Measurements from ENCODE around the gene PASK.

The PASK gene

DNA sequence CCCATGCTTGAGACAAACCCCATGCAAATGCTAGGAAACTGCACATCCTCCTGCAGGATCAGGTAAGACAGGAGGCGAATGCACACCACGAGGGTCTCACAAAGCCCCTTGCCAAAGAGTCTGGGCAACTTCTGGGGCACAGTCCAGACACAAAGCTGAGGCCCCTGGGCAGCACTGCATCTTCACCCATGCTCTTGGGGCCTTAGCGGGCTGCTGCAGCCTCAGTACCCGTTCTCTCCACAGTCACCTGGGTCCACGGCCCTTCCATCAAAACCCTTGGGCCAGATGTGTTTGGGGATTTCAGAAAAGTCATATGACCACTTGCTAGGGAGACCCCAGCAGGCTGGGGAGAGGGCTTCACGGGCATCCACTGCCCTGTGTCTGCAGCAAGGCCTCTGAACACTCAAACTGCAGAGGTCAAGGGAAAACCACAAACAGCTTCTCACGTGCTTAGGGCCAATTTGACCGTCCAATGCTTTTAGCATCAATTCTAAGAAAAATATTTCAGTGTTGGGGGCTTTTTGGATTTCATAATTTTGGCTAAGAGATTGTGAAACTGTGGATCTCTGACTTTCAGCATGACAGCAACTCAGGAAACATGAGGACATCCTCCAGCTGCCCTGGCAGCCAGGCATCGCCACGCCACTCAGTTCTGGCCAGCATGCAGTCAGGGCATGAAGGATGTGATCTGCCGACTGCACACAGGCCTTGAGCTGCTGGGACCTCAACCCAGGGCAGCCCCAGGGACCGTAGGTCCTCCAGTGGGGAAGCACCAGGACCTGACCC lies 20.0 kb downstream of the PASK start:
- TF ChIP-seq TCF12 (IDR thresholded peaks at IDR 0.05; ENCODE audit: low read depth) (no peak), CEBPB (IDR thresholded peaks at IDR 0.05) (no peak), NFIC (IDR thresholded peaks at IDR 0.05) (no peak), EGR1 (IDR thresholded peaks at IDR 0.05) (no peak), ZBTB7A (IDR thresholded peaks at IDR 0.05; ENCODE audit: low read depth) (no peak), EP300 (IDR thresholded peaks at IDR 0.05; ENCODE audit: borderline replicate concordance) (no peak), TAF1 (IDR thresholded peaks at IDR 0.05; ENCODE audit: low read depth) (no peak), TEAD4 (IDR thresholded peaks at IDR 0.05) (no peak)
- TF ChIP-seq, protein P1, sequence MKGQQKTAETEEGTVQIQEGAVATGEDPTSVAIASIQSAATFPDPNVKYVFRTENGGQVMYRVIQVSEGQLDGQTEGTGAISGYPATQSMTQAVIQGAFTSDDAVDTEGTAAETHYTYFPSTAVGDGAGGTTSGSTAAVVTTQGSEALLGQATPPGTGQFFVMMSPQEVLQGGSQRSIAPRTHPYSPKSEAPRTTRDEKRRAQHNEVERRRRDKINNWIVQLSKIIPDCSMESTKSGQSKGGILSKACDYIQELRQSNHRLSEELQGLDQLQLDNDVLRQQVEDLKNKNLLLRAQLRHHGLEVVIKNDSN (IDR thresholded peaks at IDR 0.05) = no peak

DNA sequence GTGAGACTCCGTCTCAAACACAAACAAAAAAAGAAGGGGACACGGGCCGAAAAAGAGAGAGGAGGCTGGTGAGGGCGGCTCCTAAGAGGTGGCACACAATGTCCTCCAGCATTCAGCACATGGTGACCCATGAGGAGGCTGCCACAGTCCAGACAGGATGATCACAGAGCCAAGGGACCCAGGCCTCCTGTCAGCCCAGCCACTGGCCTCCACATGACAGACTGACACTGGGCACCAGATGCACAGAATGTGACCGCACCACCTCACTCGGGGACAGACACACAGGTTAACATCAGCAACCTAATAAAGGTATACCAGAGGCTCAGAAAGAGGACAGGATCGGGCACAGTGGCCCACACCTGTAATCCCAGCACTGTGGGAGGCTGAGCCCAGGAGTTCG lies 21.0 kb downstream of the PASK start:
- no peak for TF ChIP-seq TCF12 (IDR thresholded peaks at IDR 0.05; ENCODE audit: low read depth)
- TF ChIP-seq EGR1 (IDR thresholded peaks at IDR 0.05) = no peak
- TF ChIP-seq, protein P2, sequence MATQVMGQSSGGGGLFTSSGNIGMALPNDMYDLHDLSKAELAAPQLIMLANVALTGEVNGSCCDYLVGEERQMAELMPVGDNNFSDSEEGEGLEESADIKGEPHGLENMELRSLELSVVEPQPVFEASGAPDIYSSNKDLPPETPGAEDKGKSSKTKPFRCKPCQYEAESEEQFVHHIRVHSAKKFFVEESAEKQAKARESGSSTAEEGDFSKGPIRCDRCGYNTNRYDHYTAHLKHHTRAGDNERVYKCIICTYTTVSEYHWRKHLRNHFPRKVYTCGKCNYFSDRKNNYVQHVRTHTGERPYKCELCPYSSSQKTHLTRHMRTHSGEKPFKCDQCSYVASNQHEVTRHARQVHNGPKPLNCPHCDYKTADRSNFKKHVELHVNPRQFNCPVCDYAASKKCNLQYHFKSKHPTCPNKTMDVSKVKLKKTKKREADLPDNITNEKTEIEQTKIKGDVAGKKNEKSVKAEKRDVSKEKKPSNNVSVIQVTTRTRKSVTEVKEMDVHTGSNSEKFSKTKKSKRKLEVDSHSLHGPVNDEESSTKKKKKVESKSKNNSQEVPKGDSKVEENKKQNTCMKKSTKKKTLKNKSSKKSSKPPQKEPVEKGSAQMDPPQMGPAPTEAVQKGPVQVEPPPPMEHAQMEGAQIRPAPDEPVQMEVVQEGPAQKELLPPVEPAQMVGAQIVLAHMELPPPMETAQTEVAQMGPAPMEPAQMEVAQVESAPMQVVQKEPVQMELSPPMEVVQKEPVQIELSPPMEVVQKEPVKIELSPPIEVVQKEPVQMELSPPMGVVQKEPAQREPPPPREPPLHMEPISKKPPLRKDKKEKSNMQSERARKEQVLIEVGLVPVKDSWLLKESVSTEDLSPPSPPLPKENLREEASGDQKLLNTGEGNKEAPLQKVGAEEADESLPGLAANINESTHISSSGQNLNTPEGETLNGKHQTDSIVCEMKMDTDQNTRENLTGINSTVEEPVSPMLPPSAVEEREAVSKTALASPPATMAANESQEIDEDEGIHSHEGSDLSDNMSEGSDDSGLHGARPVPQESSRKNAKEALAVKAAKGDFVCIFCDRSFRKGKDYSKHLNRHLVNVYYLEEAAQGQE (IDR thresholded peaks at IDR 0.05; ENCODE audit: low read depth) = no peak
- TF ChIP-seq CREB1 (IDR thresholded peaks at IDR 0.05; ENCODE audit: low read depth) = no peak
- TF ChIP-seq FOXM1 (IDR thresholded peaks at IDR 0.05; ENCODE audit: borderline replicate concordance, low read depth) = no peak
- no peak for TF ChIP-seq RAD21 (IDR thresholded peaks at IDR 0.05; ENCODE audit: low read depth)
- no peak for TF ChIP-seq EP300 (IDR thresholded peaks at IDR 0.05; ENCODE audit: borderline replicate concordance)
- TF ChIP-seq TAF1 (IDR thresholded peaks at IDR 0.05; ENCODE audit: low read depth) = no peak
- no peak for TF ChIP-seq CEBPB (IDR thresholded peaks at IDR 0.05)
- no peak for TF ChIP-seq ZBTB7A (IDR thresholded peaks at IDR 0.05; ENCODE audit: low read depth)
- TF ChIP-seq, protein P3, sequence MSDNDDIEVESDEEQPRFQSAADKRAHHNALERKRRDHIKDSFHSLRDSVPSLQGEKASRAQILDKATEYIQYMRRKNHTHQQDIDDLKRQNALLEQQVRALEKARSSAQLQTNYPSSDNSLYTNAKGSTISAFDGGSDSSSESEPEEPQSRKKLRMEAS (IDR thresholded peaks at IDR 0.05) = no peak
- TF ChIP-seq TEAD4 (IDR thresholded peaks at IDR 0.05) = no peak
- TF ChIP-seq YY1 (IDR thresholded peaks at IDR 0.05; ENCODE audit: low read depth) = no peak
- no peak for TF ChIP-seq NFIC (IDR thresholded peaks at IDR 0.05)
- TF ChIP-seq, protein P1 (IDR thresholded peaks at IDR 0.05) = no peak

DNA sequence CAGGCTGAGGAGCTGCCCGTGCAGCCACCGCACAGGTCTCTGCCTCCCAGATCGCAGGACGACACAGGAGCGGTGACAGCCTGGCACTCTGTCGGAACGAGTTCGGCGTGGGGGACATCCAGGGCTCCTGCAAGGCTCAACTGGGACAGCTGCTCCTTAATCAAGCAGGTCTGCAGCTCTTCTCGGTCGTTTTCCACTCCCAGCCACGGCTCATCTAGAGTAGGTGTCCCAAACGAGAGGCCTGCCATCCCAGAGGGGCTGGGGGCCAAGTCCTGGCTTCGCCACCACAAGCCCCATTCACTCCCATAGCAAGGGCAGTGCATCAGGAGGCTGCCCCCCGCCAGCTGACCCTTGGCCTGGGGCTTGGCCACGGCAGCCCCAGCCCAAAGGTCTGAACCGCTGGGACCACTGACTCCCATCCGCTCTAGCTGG lies 22.5 kb downstream of the PASK start:
- TF ChIP-seq YY1 (IDR thresholded peaks at IDR 0.05; ENCODE audit: low read depth) (no peak), ZBTB7A (IDR thresholded peaks at IDR 0.05; ENCODE audit: low read depth) (no peak), FOXM1 (IDR thresholded peaks at IDR 0.05; ENCODE audit: borderline replicate concordance, low read depth) (no peak), TAF1 (IDR thresholded peaks at IDR 0.05; ENCODE audit: low read depth) (no peak), NFIC (IDR thresholded peaks at IDR 0.05) (no peak), TCF12 (IDR thresholded peaks at IDR 0.05; ENCODE audit: low read depth) (no peak), RAD21 (IDR thresholded peaks at IDR 0.05; ENCODE audit: low read depth) (no peak), EGR1 (IDR thresholded peaks at IDR 0.05) (no peak), CREB1 (IDR thresholded peaks at IDR 0.05; ENCODE audit: low read depth) (no peak)
- TF ChIP-seq, protein P1 (IDR thresholded peaks at IDR 0.05) = no peak
- TF ChIP-seq, protein P2 (IDR thresholded peaks at IDR 0.05; ENCODE audit: low read depth) = no peak
- TF ChIP-seq, protein P3 (IDR thresholded peaks at IDR 0.05) = no peak

DNA sequence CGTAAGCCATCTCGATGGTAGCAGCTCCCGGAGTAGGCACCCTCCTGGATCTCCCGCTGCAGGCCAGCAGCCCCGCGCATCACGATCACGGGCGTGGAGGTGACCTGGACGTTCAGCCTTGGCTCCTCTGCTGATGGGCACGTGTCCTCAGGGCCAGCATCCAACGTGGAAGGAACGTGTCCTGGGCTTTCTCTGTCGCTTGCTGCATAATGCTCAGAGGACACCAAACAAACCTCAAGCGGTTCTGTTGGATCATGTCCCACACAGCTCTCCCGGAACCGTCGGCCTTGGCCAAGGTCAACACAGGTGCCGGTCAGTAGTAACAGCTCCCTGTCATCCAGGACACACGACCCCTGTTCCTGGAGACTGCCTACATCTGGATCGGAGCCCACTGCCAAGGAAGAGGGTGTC lies 23.1 kb downstream of the PASK start:
- TF ChIP-seq ZBTB7A (IDR thresholded peaks at IDR 0.05; ENCODE audit: low read depth) (no peak), RAD21 (IDR thresholded peaks at IDR 0.05; ENCODE audit: low read depth) (no peak), TEAD4 (IDR thresholded peaks at IDR 0.05) (no peak), NFIC (IDR thresholded peaks at IDR 0.05) (no peak), EP300 (IDR thresholded peaks at IDR 0.05; ENCODE audit: borderline replicate concordance) (no peak), CEBPB (IDR thresholded peaks at IDR 0.05) (no peak), CREB1 (IDR thresholded peaks at IDR 0.05; ENCODE audit: low read depth) (no peak), FOXM1 (IDR thresholded peaks at IDR 0.05; ENCODE audit: borderline replicate concordance, low read depth) (no peak)
- TF ChIP-seq, protein P3 (IDR thresholded peaks at IDR 0.05) = no peak

DNA sequence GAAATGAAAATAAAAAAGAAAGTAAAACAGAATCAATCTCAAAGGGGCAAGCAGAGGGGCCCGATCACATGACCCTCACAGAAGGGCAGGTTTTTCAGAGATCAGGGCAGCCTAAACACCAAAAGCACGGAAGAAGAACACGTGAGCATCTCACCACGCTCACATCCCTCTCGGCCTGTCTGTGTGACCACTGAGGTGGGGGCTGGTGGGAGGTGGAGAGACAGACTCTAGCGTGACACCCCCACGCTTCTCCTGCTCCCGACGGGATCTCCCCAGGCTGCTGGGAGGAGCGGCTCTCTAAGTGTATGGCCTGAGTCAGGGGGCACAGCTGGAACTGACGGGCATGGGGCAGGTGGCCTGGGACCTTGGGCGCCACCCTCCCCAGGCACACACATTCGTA lies 23.6 kb downstream of the PASK start:
- TF ChIP-seq EGR1 (IDR thresholded peaks at IDR 0.05) = no peak
- no peak for TF ChIP-seq TCF12 (IDR thresholded peaks at IDR 0.05; ENCODE audit: low read depth)
- TF ChIP-seq, protein P3 (IDR thresholded peaks at IDR 0.05) = no peak
- no peak for TF ChIP-seq FOXM1 (IDR thresholded peaks at IDR 0.05; ENCODE audit: borderline replicate concordance, low read depth)
- TF ChIP-seq NFIC (IDR thresholded peaks at IDR 0.05) = no peak
- no peak for TF ChIP-seq TAF1 (IDR thresholded peaks at IDR 0.05; ENCODE audit: low read depth)
- no peak for TF ChIP-seq YY1 (IDR thresholded peaks at IDR 0.05; ENCODE audit: low read depth)
- TF ChIP-seq CREB1 (IDR thresholded peaks at IDR 0.05; ENCODE audit: low read depth) = no peak
- TF ChIP-seq, protein P1 (IDR thresholded peaks at IDR 0.05) = no peak
- TF ChIP-seq TEAD4 (IDR thresholded peaks at IDR 0.05) = no peak
- TF ChIP-seq RAD21 (IDR thresholded peaks at IDR 0.05; ENCODE audit: low read depth) = no peak
- TF ChIP-seq EP300 (IDR thresholded peaks at IDR 0.05; ENCODE audit: borderline replicate concordance) = no peak
- TF ChIP-seq, protein P2 (IDR thresholded peaks at IDR 0.05; ENCODE audit: low read depth) = no peak
